Measurements from ENCODE around the gene TTLL10. TPM values are rescaled to one million over a fixed set of nuclear protein-coding genes. Genes with fewer than 3 reads are reported as not detected.
A peak's percentile ranks its signal among the peaks of the same experiment; 100 is the strongest.

The TTLL10 gene
- total and polyA plus RNA-seq, 5 donors from 2014 or later: not detected

- Histone ChIP-seq H3K4me1 (ENCODE audit: control insufficient read depth, insufficient read depth, low read length, poor library complexity, severe bottlenecking) (peaks cover 4% of the 10 kb centered on the region), H3K4me3 (ENCODE audit: low read depth, low read length) (no peak overlapping the region), H3K27ac (ENCODE audit: insufficient read depth, low read length, poor library complexity, severe bottlenecking) (no peak overlapping the region), H3K36me3 (ENCODE audit: control insufficient read depth, insufficient read depth, low read length) (no peaks in the 10 kb centered on the region), H3K9me3 (ENCODE audit: control insufficient read depth in 2 of 2, low read length in 2 of 2) (no peaks in the 10 kb centered on the region), H3K27me3 (ENCODE audit: control insufficient read depth, insufficient read depth, low read length) (no peaks in the 10 kb centered on the region)
- no peak overlapping the region for H3K27ac Mint-ChIP-seq
- H3K4me3 Mint-ChIP-seq: no peak overlapping the region
- no peaks in the 10 kb centered on the region for H3K9me3 Mint-ChIP-seq
- no peaks in the 10 kb centered on the region for H3K4me1 Mint-ChIP-seq
- DNase-seq (no peak), ATAC-seq (ENCODE audit: low read depth in 2 of 2) (no peak)
- peaks cover 4% of the 10 kb centered on the region for H3K27me3 Mint-ChIP-seq
- no peaks in the 10 kb centered on the region for H3K36me3 Mint-ChIP-seq
Observed at GRCh38 chr1:1243807-1244191, 70.1 kb downstream of the TTLL10 start.

GRCh38 chr1:1244192-1244811, 70.6 kb downstream of the TTLL10 start:
- H3K27me3 ChIP-seq (ENCODE audit: control insufficient read depth, insufficient read depth, low read length): no peaks in the 10 kb centered on the region
- no peak overlapping the region for H3K4me3 ChIP-seq (ENCODE audit: low read depth, low read length)
- no peak overlapping the region for H3K4me3 Mint-ChIP-seq
- H3K27ac ChIP-seq (ENCODE audit: insufficient read depth, low read length, poor library complexity, severe bottlenecking): no peak overlapping the region
- H3K27me3 Mint-ChIP-seq: peaks cover 4% of the 10 kb centered on the region
- ATAC-seq (ENCODE audit: low read depth in 2 of 2) (no peak), DNase-seq (no peak)
- H3K4me1 ChIP-seq (ENCODE audit: control insufficient read depth, insufficient read depth, low read length, poor library complexity, severe bottlenecking): peaks cover 4% of the 10 kb centered on the region
- no peak overlapping the region for H3K27ac Mint-ChIP-seq
- H3K4me1 Mint-ChIP-seq: no peaks in the 10 kb centered on the region
- no peaks in the 10 kb centered on the region for H3K36me3 Mint-ChIP-seq
- no peaks in the 10 kb centered on the region for H3K9me3 Mint-ChIP-seq
- no peaks in the 10 kb centered on the region for H3K9me3 ChIP-seq (ENCODE audit: control insufficient read depth in 2 of 2, low read length in 2 of 2)
- H3K36me3 ChIP-seq (ENCODE audit: control insufficient read depth, insufficient read depth, low read length): no peaks in the 10 kb centered on the region

GRCh38 chr1:1245178-1245816, 71.6 kb downstream of the TTLL10 start:
- DNase-seq (no peak), ATAC-seq (ENCODE audit: low read depth in 2 of 2) (no peak)
- Mint-ChIP-seq H3K4me1 (peaks cover 0 to 7% (median 0%) of the 10 kb centered on the region in 4 donors), H3K36me3 (no peaks in the 10 kb centered on the region), H3K9me3 (no peaks in the 10 kb centered on the region), H3K27me3 (peaks cover 4% of the 10 kb centered on the region), H3K4me3 (no peak overlapping the region), H3K27ac (no peak overlapping the region)
- Histone ChIP-seq H3K27me3 (ENCODE audit: control insufficient read depth, insufficient read depth, low read length) (no peaks in the 10 kb centered on the region), H3K27ac (ENCODE audit: insufficient read depth, low read length, poor library complexity, severe bottlenecking) (no peak overlapping the region), H3K9me3 (ENCODE audit: control insufficient read depth in 2 of 2, low read length in 2 of 2) (no peaks in the 10 kb centered on the region), H3K36me3 (ENCODE audit: control insufficient read depth, insufficient read depth, low read length) (no peaks in the 10 kb centered on the region), H3K4me1 (ENCODE audit: control insufficient read depth, insufficient read depth, low read length, poor library complexity, severe bottlenecking) (peaks cover 7% of the 10 kb centered on the region), H3K4me3 (ENCODE audit: low read depth, low read length) (no peak overlapping the region)

GRCh38 chr1:1245817-1246576, 72.3 kb downstream of the TTLL10 start:
- H3K27me3 ChIP-seq (ENCODE audit: control insufficient read depth, insufficient read depth, low read length): no peaks in the 10 kb centered on the region
- Mint-ChIP-seq H3K4me3 (no peak overlapping the region), H3K27me3 (peaks cover 4% of the 10 kb centered on the region), H3K9me3 (no peaks in the 10 kb centered on the region), H3K27ac (no peak overlapping the region), H3K36me3 (no peaks in the 10 kb centered on the region), H3K4me1 (peaks cover 0 to 12% (median 4%) of the 10 kb centered on the region in 4 donors)
- ATAC-seq (ENCODE audit: low read depth in 2 of 2) (no peak), DNase-seq (no peak)
- H3K9me3 ChIP-seq (ENCODE audit: control insufficient read depth in 2 of 2, low read length in 2 of 2): no peaks in the 10 kb centered on the region
- H3K36me3 ChIP-seq (ENCODE audit: control insufficient read depth, insufficient read depth, low read length): no peaks in the 10 kb centered on the region
- H3K4me1 ChIP-seq (ENCODE audit: control insufficient read depth, insufficient read depth, low read length, poor library complexity, severe bottlenecking): peaks cover 14% of the 10 kb centered on the region
- no peak overlapping the region for H3K27ac ChIP-seq (ENCODE audit: insufficient read depth, low read length, poor library complexity, severe bottlenecking)
- no peak overlapping the region for H3K4me3 ChIP-seq (ENCODE audit: low read depth, low read length)

DNA sequence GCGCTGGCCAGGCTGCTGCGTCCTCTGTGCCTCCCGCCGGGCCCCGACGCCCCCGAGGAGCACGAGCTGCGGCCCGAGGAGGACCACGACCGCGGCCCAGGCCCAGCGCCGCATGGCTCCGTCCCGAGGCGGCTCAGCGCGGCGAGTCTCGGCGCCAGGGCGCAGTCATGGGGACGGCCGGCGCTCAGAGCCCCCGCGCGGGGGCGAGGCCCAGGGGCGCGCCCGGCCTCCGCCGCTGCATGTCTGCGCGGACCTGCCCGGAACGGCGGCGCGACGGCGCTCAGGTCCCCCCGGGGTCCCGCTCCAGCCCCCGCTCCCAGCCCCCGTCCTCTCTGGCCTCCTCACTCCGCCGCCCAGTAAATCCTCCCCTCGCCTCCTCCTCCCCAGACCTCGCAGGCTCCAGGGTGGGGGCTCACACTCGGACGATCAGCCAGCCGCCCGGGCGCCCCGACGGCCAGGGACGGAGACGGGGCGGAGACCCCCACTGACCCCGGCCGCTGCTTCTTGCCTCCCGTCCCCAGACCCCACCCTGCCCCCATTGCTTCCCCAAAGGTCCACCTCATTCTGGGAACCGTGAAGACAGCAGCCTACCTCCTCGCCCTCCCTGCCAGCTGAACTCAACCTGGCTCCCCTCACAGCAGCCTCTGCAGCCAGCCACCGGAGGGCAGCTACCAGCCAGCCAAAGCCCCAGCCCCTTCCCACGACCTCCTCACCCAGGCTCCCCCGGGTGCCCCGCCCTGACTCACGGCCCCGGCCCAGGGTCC, 73.1 kb downstream of the TTLL10 start, which contains the start of gene C1QTNF12:
C1QTNF12 (minus strand) TSS at position 146 of the 764 bp plus-strand sequence; CDS start at position 114, 32 bp downstream.
- H3K27me3 ChIP-seq (ENCODE audit: control insufficient read depth, insufficient read depth, low read length): no peaks in the 10 kb centered on the region
- DNase-seq: no peak
- no peak within 1 kb of the TSS for H3K27ac ChIP-seq (ENCODE audit: insufficient read depth, low read length, poor library complexity, severe bottlenecking)
- peaks cover 19% of the 10 kb centered on the region for H3K4me1 ChIP-seq (ENCODE audit: control insufficient read depth, insufficient read depth, low read length, poor library complexity, severe bottlenecking)
- no peaks in the 10 kb centered on the region for H3K9me3 ChIP-seq (ENCODE audit: control insufficient read depth in 2 of 2, low read length in 2 of 2)
- H3K36me3 ChIP-seq (ENCODE audit: control insufficient read depth, insufficient read depth, low read length): no peaks in the 10 kb centered on the region
- Mint-ChIP-seq H3K27me3 (peaks cover 4% of the 10 kb centered on the region), H3K9me3 (no peaks in the 10 kb centered on the region), H3K27ac (peak within 1 kb of the TSS in 1 of 3 donors; percentile 56), H3K4me3 (no peak within 1 kb of the TSS), H3K36me3 (no peaks in the 10 kb centered on the region), H3K4me1 (peaks cover 0 to 15% (median 6%) of the 10 kb centered on the region in 4 donors)
- no peak for ATAC-seq (ENCODE audit: low read depth in 2 of 2)
- no peak within 1 kb of the TSS for H3K4me3 ChIP-seq (ENCODE audit: low read depth, low read length)

DNA sequence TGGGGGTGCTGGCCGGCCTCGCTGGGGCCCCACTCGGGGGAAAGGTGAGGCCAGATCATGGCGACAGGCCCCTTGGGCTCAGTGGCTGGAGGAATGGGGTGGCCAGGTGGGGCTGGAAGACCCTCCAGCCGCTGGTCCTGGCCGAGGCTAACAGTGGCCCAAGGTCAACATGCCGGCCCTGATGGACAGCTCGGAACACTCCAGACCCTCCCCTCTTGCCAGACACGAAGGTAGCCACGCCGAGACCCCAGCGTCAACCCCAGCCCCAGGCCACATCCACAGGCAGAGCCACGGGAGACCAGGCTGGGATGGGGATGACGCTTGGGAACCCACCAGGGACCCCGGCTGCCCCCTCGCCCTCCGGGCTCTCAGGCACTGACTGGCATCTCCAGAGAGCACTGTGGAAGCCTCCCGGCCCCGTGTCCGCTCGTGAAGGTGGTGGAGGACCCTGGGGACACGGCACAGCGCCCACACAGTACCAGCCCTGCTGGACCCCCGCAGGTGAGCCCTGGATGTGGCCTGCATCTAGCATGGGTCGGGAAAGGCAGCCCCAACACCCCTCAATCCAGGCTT, 73.7 kb downstream of the TTLL10 start:
- Mint-ChIP-seq H3K27ac (no peak overlapping the region), H3K36me3 (no peaks in the 10 kb centered on the region), H3K27me3 (peaks cover 4% of the 10 kb centered on the region), H3K9me3 (no peaks in the 10 kb centered on the region), H3K4me1 (peaks cover 0 to 17% (median 6%) of the 10 kb centered on the region in 4 donors), H3K4me3 (no peak overlapping the region)
- Histone ChIP-seq H3K4me3 (ENCODE audit: low read depth, low read length) (no peak overlapping the region), H3K9me3 (ENCODE audit: control insufficient read depth in 2 of 2, low read length in 2 of 2) (no peaks in the 10 kb centered on the region), H3K27me3 (ENCODE audit: control insufficient read depth, insufficient read depth, low read length) (no peaks in the 10 kb centered on the region), H3K27ac (ENCODE audit: insufficient read depth, low read length, poor library complexity, severe bottlenecking) (no peak overlapping the region), H3K36me3 (ENCODE audit: control insufficient read depth, insufficient read depth, low read length) (no peaks in the 10 kb centered on the region), H3K4me1 (ENCODE audit: control insufficient read depth, insufficient read depth, low read length, poor library complexity, severe bottlenecking) (peaks cover 19% of the 10 kb centered on the region)
- DNase-seq: no peak
- ATAC-seq (ENCODE audit: low read depth in 2 of 2): no peak
